ENCODE data around the gene NRXN3.

DNA sequence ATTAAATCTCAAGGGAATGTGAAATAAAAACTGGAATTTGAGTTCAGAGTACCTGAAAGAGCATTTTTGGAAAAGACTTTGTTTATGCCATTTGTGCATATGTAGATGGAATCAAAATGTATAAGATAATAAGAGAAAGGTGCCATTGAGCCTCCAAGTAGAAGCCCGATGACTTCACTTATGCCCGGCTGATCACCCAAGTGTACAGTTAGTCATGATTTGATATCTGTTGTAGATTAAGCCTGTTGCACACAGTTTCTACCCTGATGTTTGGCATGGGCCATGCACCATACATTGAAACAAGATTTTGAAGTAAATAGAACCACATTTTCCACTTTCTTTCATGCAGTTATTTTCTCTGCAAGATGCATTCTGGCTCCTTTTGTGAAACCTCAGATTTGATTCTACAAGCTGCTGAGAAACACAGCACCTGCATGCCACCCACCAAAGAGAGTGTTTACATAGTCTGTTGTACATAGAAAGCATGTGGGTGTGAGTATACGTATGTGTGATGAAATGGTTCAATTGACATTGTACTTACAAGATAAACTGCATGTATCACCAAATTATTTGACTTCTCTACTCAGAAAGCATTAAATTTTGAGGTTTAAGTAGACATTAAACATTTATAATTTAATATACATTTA is 1268.6 kb downstream of the NRXN3 start:
- TF ChIP-seq, protein P1, sequence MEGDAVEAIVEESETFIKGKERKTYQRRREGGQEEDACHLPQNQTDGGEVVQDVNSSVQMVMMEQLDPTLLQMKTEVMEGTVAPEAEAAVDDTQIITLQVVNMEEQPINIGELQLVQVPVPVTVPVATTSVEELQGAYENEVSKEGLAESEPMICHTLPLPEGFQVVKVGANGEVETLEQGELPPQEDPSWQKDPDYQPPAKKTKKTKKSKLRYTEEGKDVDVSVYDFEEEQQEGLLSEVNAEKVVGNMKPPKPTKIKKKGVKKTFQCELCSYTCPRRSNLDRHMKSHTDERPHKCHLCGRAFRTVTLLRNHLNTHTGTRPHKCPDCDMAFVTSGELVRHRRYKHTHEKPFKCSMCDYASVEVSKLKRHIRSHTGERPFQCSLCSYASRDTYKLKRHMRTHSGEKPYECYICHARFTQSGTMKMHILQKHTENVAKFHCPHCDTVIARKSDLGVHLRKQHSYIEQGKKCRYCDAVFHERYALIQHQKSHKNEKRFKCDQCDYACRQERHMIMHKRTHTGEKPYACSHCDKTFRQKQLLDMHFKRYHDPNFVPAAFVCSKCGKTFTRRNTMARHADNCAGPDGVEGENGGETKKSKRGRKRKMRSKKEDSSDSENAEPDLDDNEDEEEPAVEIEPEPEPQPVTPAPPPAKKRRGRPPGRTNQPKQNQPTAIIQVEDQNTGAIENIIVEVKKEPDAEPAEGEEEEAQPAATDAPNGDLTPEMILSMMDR (IDR thresholded peaks at IDR 0.05; ENCODE audit: insufficient read depth, low read depth, low read length): no peak
- TF ChIP-seq EZH2 (IDR thresholded peaks at IDR 0.05; ENCODE audit: insufficient read depth, low read length): no peak

All from astrocyte (in vitro differentiated cells and primary cell).